Measurements from ENCODE around the gene TRAPPC5. TPM values are rescaled to one million over a fixed set of nuclear protein-coding genes. Genes with fewer than 3 reads are reported as not detected.
"Not testable (repeated sequence)": the region's sequence is repeated elsewhere in the genome, so short reads cannot be mapped to it uniquely, and the experiment has no call there.

Gene TRAPPC5
- 10 to 100 TPM; 40.6 to 72.7 (median 48.4) TPM for polyA plus RNA-seq (ENCODE audit: insufficient read length in 4 of 4)

DNA sequence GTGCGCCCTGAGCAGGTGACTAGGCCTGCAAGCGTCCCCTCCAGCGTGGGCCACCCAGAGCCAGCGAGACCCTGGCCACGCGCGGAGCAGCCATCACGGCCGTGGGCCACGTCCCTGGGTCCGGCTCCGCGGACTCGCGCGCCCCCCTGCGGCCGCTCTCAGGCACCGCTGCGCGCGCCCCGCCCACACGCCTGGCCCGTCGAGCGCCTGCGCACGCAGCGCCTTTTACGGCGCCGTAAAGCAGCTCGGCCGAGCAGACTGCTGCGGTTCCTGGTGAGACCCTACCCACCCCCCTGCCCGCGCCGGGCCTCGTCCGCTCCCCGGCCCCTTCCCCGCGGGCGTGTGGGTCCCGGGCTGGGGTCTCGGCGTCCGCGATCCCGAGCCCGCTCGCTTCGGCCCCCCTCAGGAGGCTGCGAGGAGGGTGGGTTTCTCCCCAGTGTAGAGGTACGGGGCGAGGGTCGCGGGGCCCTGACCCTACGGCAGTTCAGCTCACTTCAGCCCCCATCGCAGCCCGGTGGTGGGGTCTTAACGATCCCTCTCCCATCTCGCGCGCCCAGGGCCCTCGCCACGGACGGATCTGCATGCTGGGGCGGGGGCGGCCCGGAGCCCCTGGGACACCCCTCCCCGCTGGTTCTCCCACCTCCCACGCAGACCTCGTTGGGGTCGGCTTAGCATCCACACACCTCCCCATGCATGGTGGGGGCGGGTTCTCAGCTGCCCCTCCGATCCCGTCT is at the start of gene TRAPPC5:
TSS of gene TRAPPC5 (plus strand) at position 228 of the 734 bp plus-strand sequence. CDS start 1,421 bp downstream, outside the sequence.
- peak; percentile 74 to 82 (median 80) for DNase-seq (ENCODE audit: low read depth in 4 of 4, low spot score in 3 of 4)

DNA sequence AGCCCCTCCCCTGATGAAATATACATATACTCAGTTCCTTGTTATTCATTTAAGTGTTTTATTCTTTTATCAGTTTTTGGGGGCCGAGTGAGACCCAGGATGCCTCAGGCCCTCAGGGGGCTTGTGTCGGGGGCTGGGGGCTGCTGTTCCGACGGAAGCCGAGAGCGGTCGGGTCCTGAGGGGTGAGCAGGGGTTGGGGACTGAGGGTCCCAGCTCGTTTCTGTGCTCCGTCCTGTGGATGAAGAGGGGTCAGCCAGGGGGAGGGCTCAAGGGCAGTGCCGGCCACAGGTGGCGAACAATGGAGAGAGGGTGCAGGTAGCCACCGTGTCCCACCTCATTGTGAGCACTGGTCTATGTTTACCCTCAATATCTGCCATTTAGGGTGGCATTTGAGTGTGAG is 49.1 kb upstream of the TRAPPC5 start:
- no peak for DNase-seq (ENCODE audit: low read depth in 4 of 4, low spot score in 3 of 4)

DNA sequence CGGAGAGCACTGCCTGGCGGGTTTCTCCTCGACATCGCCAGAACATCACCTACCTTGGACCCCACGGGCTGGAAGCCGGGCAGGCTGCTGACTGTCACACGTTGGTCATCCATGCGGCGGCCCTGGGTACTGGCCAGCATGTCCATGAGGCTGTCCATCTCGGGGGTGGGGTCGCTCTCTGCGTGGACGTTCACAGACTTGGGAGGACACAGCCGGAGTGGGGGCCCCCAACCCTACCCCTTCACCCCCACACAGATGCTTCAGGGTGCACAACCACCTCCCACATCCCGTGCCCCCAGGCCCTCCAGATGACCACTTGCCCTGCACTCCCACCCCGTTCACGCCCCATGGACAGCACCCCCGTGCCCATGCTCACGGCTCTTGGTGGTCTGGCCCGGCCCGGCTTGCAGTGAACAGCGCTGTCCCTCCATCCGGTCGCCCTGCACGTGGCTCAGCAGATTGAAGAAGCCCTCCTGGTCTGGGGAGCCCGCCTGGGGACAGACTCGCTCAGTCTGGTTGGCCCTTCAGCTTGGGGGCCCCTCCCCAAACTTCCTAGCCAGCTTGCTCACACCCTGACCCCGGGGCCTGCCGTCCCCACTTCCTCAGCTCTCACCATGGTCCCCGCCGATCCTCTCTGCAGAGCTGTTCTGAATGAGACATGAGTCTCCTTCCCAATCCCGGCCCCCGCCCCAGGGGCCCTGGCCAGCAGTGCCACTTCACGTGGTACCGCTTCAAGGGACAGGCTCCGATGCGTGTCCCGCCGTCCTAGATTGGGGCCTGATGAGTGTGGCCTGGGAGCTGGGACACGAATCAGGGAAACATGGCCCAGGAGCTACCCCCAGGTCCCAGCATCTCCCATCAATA is 48.1 kb upstream of the TRAPPC5 start:
- DNase-seq (ENCODE audit: low read depth in 4 of 4, low spot score in 3 of 4): no peak

DNA sequence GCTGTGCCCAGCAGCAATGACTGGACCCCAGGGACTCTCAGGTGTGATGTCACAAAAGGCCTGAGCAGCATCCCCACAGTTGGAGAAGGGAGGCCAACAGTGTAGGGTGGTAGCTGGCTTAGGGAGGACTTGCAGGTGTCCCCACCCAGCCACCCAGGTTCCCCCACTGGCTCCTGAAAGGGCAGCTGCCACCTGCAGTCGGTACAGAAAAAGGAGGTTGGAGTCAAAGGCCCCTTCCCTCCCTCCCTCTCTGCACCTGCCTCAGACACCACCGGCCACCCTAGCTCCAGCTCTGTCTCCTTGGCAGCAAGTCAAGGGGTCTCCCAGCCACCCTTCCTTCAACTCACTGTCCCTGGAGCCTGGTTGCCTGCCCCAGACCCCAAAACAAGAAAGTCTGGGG is 46.9 kb upstream of the TRAPPC5 start, which contains the start of gene PCP2:
TSS of gene PCP2 (minus strand) at position 22 of the 400 bp plus-strand sequence. CDS start 262 bp downstream, outside the sequence.
- DNase-seq (ENCODE audit: low read depth in 4 of 4, low spot score in 3 of 4): no peak

DNA sequence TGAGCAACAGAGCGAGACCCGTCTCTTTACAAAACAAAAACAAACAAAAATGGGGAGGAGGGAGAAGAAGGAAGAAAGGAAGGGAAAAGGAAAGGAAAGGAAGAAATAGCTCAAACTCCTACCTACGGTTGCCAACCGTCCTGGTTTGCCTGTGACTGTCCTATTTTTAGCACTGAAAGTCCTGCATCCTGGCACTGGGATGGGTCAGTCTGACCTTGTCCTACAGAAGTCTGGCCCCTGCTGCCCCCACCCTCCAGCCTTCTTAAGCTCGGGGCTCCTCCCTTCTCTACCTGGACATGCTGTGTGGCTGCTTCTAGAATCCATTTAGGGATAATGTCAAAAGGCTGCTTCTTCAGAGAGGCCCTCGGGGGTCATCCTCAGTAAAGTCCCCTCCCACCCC is 45.0 kb upstream of the TRAPPC5 start:
- no peak for DNase-seq (ENCODE audit: low read depth in 4 of 4, low spot score in 3 of 4)

DNA sequence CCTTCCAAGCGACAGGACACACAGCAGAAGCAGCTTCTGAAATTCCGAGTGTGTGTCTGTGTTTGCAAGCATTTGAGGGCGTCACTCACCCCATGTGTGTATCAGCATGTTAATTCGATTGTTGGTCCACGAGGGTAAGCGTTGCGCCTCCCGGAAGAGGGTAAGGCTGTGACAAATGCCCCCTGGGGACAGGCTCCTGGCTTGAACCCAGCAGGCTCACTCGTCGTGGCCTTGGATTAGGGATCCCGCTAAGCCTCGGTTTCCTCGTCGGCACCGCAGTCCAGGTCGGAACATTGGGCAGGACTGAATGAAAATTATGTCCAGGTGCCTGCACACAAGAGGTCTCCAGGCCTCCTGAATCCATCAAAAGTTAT is 44.3 kb upstream of the TRAPPC5 start:
- no peak for DNase-seq (ENCODE audit: low read depth in 4 of 4, low spot score in 3 of 4)

DNA sequence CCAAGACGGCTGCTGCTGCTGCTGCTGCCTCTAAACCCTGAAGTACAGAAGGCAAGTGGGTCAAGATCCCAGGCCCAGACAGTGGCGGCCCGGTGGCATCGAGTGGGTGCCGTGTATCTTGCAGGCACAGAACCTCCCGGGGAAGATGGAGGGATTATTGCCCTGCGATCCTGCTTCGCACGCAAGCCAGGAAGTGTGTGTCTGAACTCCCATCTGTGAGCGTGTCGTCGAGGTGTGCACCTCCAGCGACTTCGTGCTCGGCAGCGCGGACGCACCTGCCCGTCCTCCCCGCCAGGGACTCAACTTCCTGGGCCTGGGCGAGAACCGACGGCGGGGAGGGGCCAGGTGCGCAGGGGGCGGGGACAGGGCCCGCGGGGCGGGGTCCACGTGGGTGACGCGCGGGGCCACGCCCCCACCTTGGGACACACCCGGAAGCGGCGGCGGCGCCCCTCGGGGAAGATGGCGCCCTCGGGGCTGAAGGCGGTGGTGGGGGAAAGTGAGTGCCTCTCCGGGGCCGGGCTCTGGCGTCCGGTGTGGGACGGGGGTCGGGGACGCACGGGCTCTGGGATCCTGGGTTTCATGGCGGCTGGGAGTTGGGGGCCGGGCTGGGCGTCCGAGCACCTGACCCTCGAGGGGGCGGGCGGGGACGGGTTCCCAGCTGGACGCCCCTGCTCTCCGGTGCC is 43.8 kb upstream of the TRAPPC5 start, which contains the start of gene STXBP2:
TSS of gene STXBP2 (plus strand) at position 420 of the 683 bp plus-strand sequence. CDS start at position 460, 40 bp downstream.
- peak; percentile 32 to 52 (median 44) for DNase-seq (ENCODE audit: low read depth in 4 of 4, low spot score in 3 of 4)

DNA sequence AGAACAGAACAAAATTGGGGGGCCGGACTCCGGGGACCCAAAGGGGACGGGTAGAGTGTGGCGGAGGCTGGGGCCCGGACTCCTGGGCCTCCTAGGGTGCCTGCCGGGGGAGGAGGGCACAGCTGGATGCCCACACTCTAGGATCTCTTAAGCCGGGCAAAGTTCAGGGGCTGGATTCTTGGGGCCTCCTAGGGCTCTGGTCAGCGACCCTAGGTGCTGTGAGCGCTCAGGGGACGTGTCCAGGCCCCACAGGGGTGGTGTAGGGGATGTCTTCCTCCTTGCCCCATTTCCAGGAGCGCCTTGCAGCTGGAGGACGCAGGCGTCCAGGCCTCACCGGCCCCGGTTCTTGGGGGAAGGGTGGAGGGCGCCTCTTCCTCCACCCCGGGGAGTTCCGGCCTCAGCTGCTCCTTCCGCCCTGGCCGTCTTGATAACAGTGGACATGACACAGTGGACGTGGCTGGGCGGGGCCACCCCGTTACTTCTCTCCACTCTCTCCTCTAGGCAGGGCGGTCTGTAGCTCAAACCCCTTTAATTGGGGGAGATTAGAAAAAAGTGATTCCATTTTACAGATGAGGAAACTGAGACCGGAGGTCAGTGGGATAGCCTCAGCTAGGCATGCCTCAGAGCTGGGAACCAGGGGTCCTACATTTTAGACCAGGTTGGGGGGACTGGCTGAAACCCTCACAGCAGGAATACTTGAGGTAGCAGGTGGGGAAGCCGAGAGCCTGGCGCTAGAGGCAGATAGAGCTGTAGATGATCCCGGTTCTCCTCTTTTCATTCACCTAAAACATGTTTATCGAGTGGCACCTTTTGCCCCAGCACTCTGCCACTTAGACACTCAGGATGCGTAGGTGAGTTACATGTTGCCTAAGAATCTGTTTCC is 43.0 kb upstream of the TRAPPC5 start:
- no peak for DNase-seq (ENCODE audit: low read depth in 4 of 4, low spot score in 3 of 4)

DNA sequence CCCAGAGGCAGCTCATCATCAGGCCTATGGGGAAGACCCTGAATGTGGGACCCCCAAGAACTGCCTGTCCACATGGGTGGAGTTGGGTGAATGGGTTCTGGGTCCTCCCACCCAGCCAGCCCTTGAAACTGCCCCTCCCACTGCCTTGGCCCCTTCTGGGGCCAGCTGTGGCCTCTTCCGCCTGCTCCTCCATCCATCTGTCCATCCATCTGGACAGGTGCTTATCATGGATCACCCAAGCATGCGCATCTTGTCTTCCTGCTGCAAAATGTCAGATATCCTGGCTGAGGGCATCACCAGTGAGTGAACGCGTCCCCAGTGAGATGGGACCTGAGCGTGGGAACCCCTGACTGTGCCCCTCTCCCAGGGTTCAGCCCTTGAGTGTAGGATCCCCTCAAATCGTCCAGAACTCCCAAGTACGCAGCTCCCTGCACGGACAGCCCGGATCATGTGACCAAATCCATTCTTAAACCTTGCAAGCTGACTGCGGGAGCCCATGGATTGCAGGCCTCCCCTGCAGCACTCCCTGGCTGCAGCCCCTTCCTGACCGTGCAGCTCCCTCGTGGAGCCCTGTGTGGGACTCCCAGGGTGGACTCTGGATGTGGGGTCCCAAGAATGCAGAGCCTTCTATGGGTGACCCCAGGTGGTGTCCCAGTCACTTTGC is 41.7 kb upstream of the TRAPPC5 start:
- no peak for DNase-seq (ENCODE audit: low read depth in 4 of 4, low spot score in 3 of 4)

DNA sequence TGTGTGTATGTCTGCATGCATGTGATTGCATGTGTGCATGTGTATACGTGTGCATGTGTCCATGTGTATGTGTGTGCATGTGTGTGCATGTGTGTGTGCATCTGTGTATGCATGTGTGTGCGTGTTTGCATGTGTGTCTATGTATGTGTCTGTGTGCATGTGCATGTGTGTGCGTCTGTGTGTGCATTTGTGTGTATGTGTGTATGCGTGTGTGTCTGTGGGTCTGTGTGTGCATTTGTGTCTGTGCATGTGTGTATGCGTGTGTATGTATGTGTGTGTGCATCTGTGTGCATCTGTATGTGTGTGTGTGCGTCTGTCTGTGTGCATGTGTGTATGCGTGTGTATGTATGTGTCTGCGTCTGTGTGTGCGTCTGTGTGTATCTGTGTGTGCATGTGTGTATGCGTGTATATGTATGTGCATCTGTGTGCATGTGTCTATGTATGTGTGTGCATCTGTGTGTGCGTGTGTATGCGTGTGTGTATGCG is 40.7 kb upstream of the TRAPPC5 start:
- no peak for DNase-seq (ENCODE audit: low read depth in 4 of 4, low spot score in 3 of 4)

DNA sequence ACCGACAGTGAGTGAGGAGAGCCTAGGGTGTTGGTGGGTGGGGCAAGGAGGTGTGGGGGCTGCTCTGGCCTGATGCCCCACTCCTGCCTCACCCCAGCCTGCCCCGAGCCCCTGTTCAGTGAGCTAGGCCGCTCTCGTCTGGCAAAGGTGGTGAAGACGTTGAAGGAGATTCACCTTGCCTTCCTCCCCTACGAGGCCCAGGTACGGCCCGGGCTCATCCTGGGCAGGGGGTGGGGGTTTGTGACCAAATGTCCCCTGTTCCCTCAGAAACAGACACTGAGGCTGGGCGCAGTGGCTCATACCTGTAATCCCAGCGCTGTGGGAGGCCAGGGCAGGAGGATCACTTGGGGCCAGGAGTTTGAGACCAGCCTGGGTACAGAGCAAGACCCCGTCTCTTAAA is 39.8 kb upstream of the TRAPPC5 start:
- no peak for DNase-seq (ENCODE audit: low read depth in 4 of 4, low spot score in 3 of 4)

DNA sequence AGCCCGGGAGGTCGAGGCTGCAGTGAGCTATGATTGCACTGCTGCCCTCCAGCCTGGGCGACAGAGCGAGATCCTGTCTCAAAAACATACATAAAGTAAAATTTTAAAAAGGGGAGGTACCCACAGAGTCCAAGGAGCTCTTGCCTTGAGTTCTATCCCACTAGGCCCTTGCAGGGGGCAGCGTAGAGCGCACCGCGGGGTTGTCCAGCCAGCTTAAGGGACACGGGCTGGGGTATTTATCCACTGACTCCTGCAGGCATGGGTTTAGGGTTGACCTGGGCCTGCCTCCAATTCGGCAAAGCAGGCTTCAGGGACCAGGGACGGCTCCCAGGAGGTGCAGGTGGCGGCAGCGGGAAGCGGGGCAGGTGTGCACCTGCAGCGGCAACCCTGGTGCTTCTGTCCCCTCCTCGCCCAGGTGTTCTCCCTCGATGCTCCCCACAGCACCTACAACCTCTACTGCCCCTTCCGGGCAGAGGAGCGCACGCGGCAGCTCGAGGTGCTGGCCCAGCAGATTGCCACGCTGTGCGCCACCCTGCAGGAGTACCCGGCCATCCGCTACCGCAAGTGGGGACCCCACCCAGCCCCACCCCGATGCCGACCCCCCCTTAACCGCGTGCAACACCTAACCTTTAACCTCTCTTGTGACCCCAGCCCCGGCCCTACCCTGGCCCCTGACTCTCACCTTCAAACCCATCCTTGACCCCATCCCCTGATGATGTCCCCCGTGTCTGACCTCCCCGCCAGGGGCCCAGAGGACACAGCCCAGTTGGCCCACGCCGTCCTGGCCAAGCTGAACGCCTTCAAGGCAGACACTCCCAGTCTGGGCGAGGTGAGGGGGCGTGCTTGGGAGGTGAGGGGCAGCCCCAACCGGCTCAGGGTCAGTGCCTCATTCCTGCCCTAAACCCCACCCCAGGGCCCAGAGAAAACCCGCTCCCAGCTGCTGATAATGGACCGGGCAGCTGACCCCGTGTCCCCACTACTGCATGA is 39.0 kb upstream of the TRAPPC5 start:
- DNase-seq (ENCODE audit: low read depth in 4 of 4, low spot score in 3 of 4): no peak

DNA sequence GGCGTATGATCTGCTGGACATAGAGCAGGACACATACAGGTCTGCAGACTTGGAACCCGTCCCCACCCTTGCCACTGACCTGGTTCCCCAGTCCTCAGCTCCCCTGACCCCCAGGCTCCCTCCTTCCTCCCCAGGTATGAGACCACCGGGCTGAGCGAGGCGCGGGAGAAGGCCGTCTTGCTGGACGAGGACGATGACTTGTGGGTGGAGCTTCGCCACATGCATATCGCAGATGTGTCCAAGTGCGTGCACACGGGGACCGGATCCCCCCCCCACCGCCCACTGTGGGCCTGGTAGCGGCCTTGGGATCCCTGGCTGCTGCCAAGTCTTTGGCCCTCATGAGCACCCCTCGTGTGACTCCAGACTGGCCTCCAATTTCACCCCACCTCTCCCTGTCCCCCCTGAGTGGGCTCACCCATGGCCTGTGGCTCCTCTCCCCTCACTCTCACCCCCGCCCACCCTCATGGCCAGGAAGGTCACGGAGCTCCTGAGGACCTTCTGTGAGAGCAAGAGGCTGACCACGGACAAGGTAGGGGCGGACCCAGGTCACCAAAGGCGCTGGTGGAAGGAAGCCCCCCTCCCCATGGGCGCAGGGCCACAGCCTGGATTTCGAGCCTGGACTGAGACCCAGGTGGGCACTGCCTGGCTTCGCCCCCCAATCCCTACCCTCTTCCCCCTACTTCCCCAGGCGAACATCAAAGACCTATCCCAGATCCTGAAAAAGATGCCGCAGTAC is 38.2 kb upstream of the TRAPPC5 start:
- DNase-seq (ENCODE audit: low read depth in 4 of 4, low spot score in 3 of 4): no peak

DNA sequence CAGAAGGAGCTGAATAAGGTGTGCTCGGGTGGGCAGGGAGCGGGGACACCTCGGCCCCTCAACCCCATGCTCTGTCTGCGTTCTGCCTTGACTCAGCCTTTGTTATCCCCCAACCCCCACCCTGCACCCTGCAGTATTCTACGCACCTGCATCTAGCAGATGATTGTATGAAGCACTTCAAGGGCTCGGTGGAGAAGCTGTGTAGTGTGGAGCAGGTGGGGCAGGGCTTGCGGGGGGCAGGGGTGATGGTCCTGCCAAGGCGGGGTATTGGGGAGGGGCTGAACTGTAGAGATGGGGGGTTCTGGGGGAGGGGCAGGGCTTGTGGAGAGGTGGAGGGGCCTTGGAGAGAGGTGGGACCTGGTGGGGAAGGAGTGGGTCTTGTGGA is 37.6 kb upstream of the TRAPPC5 start:
- no peak for DNase-seq (ENCODE audit: low read depth in 4 of 4, low spot score in 3 of 4)

DNA sequence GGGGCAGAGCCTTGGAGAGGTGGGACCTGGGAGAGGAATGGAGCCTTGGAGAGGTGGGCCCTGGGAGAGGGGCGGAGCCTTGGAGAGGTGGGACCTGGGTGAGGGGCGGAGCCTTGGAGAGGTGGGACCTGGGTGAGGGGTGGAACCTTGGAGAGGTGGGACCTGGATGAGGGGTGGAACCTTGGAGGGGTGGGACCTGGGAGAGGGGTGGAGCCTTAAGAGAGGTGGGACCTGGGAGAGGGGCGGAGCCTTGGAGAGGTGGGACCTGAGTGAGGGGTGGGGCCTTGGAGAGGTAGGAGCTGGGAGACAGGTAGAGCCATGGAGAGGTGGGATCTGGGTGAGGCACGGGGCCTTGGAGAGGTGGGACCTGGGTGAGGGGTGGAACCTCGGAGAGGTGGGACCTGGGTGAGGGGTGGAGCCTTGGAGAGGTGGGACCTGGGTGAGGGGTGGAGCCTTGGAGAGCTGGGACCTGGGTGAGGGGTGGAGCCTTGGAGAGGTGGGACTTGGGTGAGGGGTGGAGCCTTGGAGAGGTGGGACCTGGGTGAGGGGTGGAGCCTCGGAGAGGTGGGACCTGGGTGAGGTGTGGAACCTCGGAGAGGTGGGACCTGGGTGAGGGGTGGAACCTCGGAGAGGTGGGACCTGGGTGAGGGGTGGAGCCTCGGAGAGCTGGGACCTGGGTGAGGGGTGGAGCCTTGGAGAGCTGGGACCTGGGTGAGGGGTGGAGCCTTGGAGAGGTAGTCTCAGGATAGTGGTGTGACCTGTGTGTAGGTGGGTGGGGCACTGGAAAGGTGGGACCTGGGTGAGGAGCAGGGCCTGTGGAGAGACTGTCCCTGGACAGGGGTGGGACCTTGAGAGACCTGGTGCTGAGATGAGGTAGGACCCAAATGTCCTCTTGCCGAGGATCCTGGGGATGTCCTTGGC is 36.7 kb upstream of the TRAPPC5 start:
- not testable (repeated sequence) for DNase-seq (ENCODE audit: low read depth in 4 of 4, low spot score in 3 of 4)

DNA sequence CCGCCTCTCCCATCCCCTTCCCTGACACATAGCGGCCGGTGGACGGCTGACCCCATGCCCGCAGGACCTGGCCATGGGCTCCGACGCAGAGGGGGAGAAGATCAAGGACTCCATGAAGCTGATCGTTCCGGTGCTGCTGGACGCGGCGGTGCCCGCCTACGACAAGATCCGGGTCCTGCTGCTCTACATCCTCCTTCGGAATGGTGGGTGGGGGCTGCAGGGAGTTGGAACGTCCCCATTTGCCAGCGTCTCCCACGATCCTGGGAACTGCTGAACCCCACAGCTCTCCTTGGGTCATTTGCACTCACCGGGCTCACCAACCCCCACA is 36.1 kb upstream of the TRAPPC5 start:
- no peak for DNase-seq (ENCODE audit: low read depth in 4 of 4, low spot score in 3 of 4)

Measured in right renal pelvis (tissue), 4 donors.